Activated T-cell treated with anti-CD3 and anti-CD28 coated beads, Interleukin-2, amount 50 U/mL, for 24 hours (primary cell): ENCODE measurements around the gene IAH1.

Source experiments
- DNase-seq: peaks from one replicate; pipeline ENCODE4 v3.0.0-alpha.2; 2020
- H3K27ac Mint-ChIP-seq: 2 replicates; pipeline ENCODE4 v1.8.0; 2020; ENCODE audit warnings: mild to moderate bottlenecking, mixed read lengths
- H3K27me3 Mint-ChIP-seq: 2 replicates; pipeline ENCODE4 v1.8.0; 2020; ENCODE audit warnings: mixed read lengths
- H3K36me3 Mint-ChIP-seq: 2 replicates; pipeline ENCODE4 v1.8.0; 2020; ENCODE audit warnings: low read depth, mixed read lengths
- H3K4me1 Mint-ChIP-seq: 2 replicates; pipeline ENCODE4 v1.8.0; 2020; ENCODE audit warnings: low read depth, mixed read lengths
- H3K4me3 Mint-ChIP-seq: 2 replicates; pipeline ENCODE4 v1.8.0; 2020; ENCODE audit warnings: mild to moderate bottlenecking, moderate library complexity, mixed read lengths
- H3K9me3 Mint-ChIP-seq: 2 replicates; pipeline ENCODE4 v1.8.0; 2020; ENCODE audit warnings: mixed read lengths

IAH1 gene, protein sequence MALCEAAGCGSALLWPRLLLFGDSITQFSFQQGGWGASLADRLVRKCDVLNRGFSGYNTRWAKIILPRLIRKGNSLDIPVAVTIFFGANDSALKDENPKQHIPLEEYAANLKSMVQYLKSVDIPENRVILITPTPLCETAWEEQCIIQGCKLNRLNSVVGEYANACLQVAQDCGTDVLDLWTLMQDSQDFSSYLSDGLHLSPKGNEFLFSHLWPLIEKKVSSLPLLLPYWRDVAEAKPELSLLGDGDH

DNA sequence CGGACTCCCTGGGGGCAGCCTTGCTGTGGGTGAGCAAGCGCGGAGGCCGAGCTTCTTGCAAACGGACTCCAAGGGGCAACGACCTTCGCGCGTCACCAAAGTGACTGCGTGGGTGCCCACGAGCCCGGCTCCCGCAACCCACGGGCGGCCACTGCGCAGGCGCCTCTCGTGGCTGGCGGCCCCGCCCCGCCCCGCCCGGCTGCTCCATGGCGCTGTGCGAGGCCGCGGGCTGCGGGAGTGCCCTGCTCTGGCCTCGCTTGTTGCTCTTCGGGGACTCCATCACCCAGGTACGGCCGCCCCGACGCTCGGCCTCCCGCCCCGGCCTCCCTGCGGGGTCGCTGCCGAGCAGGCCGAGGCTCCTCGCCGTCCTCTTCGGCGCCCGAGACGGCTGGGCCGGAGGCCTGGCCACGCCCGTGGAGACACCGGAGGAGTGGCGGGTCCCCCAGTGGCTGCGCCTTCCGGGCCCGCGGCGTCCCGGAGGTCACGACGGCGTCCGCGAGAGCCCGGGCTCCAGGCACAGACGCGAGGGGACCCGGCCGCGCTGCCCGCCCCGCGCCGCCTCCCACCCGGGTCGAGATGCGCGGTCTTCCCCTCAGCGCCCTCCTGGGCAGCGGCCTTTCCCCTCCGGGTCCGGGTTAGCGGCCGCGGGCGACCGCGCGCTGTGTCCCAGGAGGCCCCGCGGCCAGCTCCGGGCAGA lies at the start of gene IAH1:
Gene IAH1 (plus strand): TSS at position 191 of the 697 bp plus-strand sequence. CDS start 16 bp downstream, at position 207.
- peak; percentile 86 for DNase-seq
- Mint-ChIP-seq H3K27me3 (no peaks in the 10 kb centered on the region), H3K4me1 (peaks cover 51% of the 10 kb centered on the region), H3K36me3 (peaks cover 87% of the 10 kb centered on the region), H3K9me3 (no peaks in the 10 kb centered on the region), H3K27ac (peak within 1 kb of the TSS; percentile 92), H3K4me3 (peak within 1 kb of the TSS; percentile 83)

GRCh38 chr2:9428965-9429577 lies 45.3 kb upstream of the IAH1 start:
- H3K36me3 Mint-ChIP-seq = peaks cover 56% of the 10 kb centered on the region
- no peak overlapping the region for H3K27ac Mint-ChIP-seq
- no peak overlapping the region for H3K4me3 Mint-ChIP-seq
- H3K27me3 Mint-ChIP-seq = no peaks in the 10 kb centered on the region
- H3K4me1 Mint-ChIP-seq = peaks cover 23% of the 10 kb centered on the region
- H3K9me3 Mint-ChIP-seq = no peaks in the 10 kb centered on the region
- DNase-seq = no peak

- peak overlapping the region; percentile 90 for H3K27ac Mint-ChIP-seq
- H3K4me1 Mint-ChIP-seq = peaks cover 23% of the 10 kb centered on the region
- peaks cover 68% of the 10 kb centered on the region for H3K36me3 Mint-ChIP-seq
- H3K4me3 Mint-ChIP-seq = no peak overlapping the region
- H3K27me3 Mint-ChIP-seq = no peaks in the 10 kb centered on the region
- DNase-seq = no peak
- no peaks in the 10 kb centered on the region for H3K9me3 Mint-ChIP-seq
Observed at GRCh38 chr2:9430316-9431293, 43.7 kb upstream of the IAH1 start.

DNA sequence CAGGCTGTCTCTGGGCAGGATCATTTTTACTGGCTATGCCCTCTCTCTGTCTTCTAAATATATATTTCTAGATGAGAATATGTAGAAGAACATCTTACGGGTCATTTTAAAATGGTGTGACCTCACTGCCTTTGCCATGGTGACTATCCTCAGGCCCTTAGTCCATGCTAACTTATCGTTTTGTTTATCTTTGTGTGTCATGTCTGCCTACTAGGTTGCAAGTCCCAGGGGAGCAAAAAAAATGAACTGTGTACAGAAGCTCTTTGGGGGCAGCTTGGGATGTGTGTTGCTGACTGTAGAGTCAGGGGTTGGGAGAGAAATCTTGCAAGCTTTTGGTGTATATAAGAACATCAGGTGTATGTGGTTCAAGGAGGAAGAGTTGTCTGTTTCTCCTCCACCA lies 39.9 kb upstream of the IAH1 start:
- no peak for DNase-seq
- Mint-ChIP-seq H3K27ac (peak overlapping the region; percentile 51), H3K4me3 (no peak overlapping the region), H3K4me1 (peaks cover 16% of the 10 kb centered on the region), H3K36me3 (peaks cover 86% of the 10 kb centered on the region), H3K9me3 (no peaks in the 10 kb centered on the region), H3K27me3 (no peaks in the 10 kb centered on the region)

DNA sequence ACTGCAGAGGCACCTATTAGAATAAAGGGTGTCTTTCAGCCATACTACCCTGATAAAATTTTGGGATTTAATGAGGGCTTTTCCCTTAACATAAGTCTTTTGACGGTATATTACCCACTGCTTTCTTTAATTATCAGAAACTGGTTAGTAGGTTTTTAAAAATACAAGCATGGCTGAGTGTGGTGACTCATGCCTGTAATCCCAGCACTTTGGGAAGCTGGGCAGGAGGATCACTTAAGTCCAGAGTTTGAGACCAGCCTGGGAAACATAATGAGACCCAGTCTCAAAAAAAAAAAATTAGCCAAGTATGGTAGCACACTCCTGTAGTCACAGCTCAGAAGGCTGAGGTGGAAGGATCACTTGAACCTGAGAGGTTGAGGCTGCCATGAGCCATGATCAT lies 34.8 kb upstream of the IAH1 start:
- H3K4me1 Mint-ChIP-seq = peaks cover 7% of the 10 kb centered on the region
- DNase-seq = no peak
- H3K4me3 Mint-ChIP-seq = no peak overlapping the region
- no peak overlapping the region for H3K27ac Mint-ChIP-seq
- peaks cover 81% of the 10 kb centered on the region for H3K36me3 Mint-ChIP-seq
- H3K9me3 Mint-ChIP-seq = no peaks in the 10 kb centered on the region
- no peaks in the 10 kb centered on the region for H3K27me3 Mint-ChIP-seq

DNA sequence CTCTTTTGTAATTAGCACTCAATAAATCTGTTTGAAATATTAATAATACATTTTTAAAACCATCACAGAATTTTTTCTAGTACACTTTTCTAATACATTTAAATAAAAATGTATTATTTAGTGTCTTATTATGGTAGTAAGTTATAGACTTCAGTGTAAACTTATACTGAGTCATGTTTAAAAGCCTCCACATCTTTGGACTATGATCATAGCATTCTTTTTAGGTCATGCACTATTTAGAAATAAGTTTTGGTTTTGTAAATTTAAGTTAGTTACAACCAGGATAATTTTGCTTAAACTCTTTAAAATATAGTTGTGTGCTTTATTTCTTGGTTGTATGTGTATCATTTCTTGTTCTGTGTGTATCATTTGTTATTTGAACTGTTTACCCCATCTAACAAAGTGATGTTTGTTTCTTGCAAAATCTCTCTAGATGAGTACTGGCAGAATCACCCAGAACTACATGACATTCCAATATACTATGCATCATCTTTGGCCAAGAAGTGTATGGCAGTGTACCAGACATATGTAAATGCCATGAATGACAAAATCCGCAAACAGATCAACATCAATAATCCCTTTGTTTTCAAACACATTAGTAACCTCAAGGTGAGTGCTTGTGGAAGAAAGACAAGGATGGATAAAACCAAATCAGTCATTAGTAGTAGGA lies 34.2 kb upstream of the IAH1 start:
- DNase-seq = no peak
- Mint-ChIP-seq H3K27ac (no peak overlapping the region), H3K36me3 (peaks cover 81% of the 10 kb centered on the region), H3K27me3 (no peaks in the 10 kb centered on the region), H3K4me1 (peaks cover 11% of the 10 kb centered on the region), H3K9me3 (no peaks in the 10 kb centered on the region), H3K4me3 (no peak overlapping the region)

DNA sequence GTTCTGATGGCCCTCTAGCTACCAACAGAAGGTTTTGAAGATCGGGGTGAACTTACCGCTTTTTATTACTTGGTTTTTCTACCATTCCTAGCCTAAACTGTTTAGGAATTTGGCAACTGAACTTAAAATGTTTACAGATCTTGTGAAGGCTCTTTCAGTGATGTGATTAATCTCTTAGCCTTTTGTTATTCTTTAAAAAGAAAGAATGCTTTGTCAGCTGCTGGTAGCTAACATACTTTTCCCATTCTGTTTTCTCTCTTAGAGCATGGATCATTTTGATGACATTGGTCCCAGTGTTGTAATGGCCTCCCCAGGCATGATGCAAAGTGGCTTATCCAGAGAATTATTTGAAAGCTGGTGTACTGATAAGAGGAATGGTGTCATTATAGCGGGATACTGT lies 32.8 kb upstream of the IAH1 start:
- Mint-ChIP-seq H3K27me3 (no peaks in the 10 kb centered on the region), H3K36me3 (peaks cover 85% of the 10 kb centered on the region), H3K9me3 (no peaks in the 10 kb centered on the region), H3K27ac (no peak overlapping the region), H3K4me3 (no peak overlapping the region), H3K4me1 (peaks cover 17% of the 10 kb centered on the region)
- no peak for DNase-seq

GRCh38 chr2:9443526-9443925 lies 30.8 kb upstream of the IAH1 start:
- no peaks in the 10 kb centered on the region for H3K9me3 Mint-ChIP-seq
- H3K4me3 Mint-ChIP-seq = no peak overlapping the region
- peaks cover 17% of the 10 kb centered on the region for H3K4me1 Mint-ChIP-seq
- H3K27ac Mint-ChIP-seq = peak overlapping the region; percentile 23
- peaks cover 82% of the 10 kb centered on the region for H3K36me3 Mint-ChIP-seq
- DNase-seq = no peak
- no peaks in the 10 kb centered on the region for H3K27me3 Mint-ChIP-seq

DNA sequence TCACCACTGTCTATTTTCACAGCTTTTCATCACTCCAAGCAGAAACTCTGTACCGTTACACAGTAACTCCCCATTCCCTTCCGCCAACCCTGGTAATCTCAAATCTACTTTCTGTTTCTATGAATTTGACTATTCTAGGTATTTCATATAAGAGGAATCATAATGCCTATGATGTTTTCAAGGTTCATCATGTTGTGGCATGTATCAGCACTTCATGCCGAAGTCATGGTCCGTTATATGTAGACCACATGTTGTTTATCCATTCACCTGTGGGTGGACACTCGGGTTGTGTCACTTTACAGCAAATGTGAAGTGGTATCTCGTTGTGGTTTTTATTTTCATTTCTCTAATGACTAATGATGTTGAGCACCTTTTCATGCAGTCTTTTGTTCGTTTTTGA lies 29.3 kb upstream of the IAH1 start:
- H3K4me1 Mint-ChIP-seq = peaks cover 17% of the 10 kb centered on the region

GRCh38 chr2:9451231-9451630 lies 23.1 kb upstream of the IAH1 start:
- no peak overlapping the region for H3K27ac Mint-ChIP-seq
- H3K36me3 Mint-ChIP-seq = peaks cover 77% of the 10 kb centered on the region
- H3K9me3 Mint-ChIP-seq = no peaks in the 10 kb centered on the region
- DNase-seq = no peak
- no peaks in the 10 kb centered on the region for H3K4me1 Mint-ChIP-seq
- H3K27me3 Mint-ChIP-seq = no peaks in the 10 kb centered on the region
- H3K4me3 Mint-ChIP-seq = no peak overlapping the region

More for the DNA sequence above, 29.3 kb upstream of the IAH1 start:
- H3K9me3 Mint-ChIP-seq = no peaks in the 10 kb centered on the region
- DNase-seq = no peak
- no peak overlapping the region for H3K4me3 Mint-ChIP-seq
- H3K27me3 Mint-ChIP-seq = no peaks in the 10 kb centered on the region
- H3K36me3 Mint-ChIP-seq = peaks cover 79% of the 10 kb centered on the region
- H3K27ac Mint-ChIP-seq = peak overlapping the region; percentile 63

DNA sequence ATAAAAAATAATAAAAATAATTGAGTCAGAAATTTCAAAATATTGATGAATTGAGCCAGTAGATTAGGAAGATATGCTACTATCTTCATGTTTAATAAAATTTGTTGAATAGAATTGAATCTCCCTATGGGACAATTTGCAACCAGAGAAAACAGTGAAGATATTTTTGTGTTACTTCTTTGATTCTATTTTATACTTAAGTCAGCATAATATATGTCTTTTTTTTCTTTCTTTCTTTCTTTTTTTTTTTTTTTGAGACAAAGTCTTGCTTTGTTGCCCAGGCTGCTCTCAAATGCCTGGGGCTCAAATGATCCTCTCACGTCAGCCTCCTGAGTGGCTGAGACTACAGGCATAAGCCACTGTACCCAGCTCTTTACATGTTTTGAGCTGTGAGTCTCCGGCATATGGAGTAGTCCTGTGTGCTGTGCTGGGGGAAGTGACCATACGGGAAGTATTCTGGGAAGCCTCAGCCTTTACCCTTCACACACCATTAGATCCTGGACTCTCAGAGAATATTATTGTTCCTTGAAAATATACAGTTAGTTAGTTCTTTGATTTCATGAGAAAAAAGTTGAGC lies 13.8 kb upstream of the IAH1 start:
- peaks cover 10% of the 10 kb centered on the region for H3K4me1 Mint-ChIP-seq
- H3K9me3 Mint-ChIP-seq = no peaks in the 10 kb centered on the region
- H3K27ac Mint-ChIP-seq = no peak overlapping the region
- H3K27me3 Mint-ChIP-seq = no peaks in the 10 kb centered on the region
- peaks cover 83% of the 10 kb centered on the region for H3K36me3 Mint-ChIP-seq
- no peak overlapping the region for H3K4me3 Mint-ChIP-seq
- no peak for DNase-seq

- no peak for DNase-seq
- Mint-ChIP-seq H3K4me3 (no peak overlapping the region), H3K27me3 (no peaks in the 10 kb centered on the region), H3K36me3 (peaks cover 84% of the 10 kb centered on the region), H3K4me1 (peaks cover 10% of the 10 kb centered on the region), H3K27ac (no peak overlapping the region), H3K9me3 (no peaks in the 10 kb centered on the region)
Observed at GRCh38 chr2:9461079-9461478, 13.3 kb upstream of the IAH1 start.

GRCh38 chr2:9462313-9462712 lies 12.0 kb upstream of the IAH1 start:
- H3K27me3 Mint-ChIP-seq = no peaks in the 10 kb centered on the region
- peak overlapping the region; percentile 33 for H3K27ac Mint-ChIP-seq
- no peaks in the 10 kb centered on the region for H3K9me3 Mint-ChIP-seq
- DNase-seq = no peak
- peaks cover 10% of the 10 kb centered on the region for H3K4me1 Mint-ChIP-seq
- peaks cover 85% of the 10 kb centered on the region for H3K36me3 Mint-ChIP-seq
- H3K4me3 Mint-ChIP-seq = no peak overlapping the region
